ENCODE results near the gene RC3H2. TPM values are rescaled to one million over a fixed set of nuclear protein-coding genes. Genes with fewer than 3 reads are reported as not detected.
"Not testable (repeated sequence)": the region's sequence is repeated elsewhere in the genome, so short reads cannot be mapped to it uniquely, and the experiment has no call there.

RC3H2 gene
- total RNA-seq, 4 donors from 2014 or later, result 38.4 to 68.2 (median 41.9) TPM

GRCh38 chr9:122860319-122861142 is 44.6 kb downstream of the RC3H2 start:
- H3K27me3 ChIP-seq, result no peaks in the 10 kb centered on the region
- H3K4me1 ChIP-seq, result no peaks in the 10 kb centered on the region
- no peak overlapping the region for H3K4me3 ChIP-seq
- 88 to 92% methylated on average over 8 of the region's 8 CpGs for WGBS, 2 donors
- DNase-seq (ENCODE audit: low spot score in 2 of 2), result no peak
- TF ChIP-seq POLR2A (IDR thresholded peaks at IDR 0.05) (no peak), EP300 (IDR thresholded peaks at IDR 0.05) (no peak)
- TF ChIP-seq, protein P1, sequence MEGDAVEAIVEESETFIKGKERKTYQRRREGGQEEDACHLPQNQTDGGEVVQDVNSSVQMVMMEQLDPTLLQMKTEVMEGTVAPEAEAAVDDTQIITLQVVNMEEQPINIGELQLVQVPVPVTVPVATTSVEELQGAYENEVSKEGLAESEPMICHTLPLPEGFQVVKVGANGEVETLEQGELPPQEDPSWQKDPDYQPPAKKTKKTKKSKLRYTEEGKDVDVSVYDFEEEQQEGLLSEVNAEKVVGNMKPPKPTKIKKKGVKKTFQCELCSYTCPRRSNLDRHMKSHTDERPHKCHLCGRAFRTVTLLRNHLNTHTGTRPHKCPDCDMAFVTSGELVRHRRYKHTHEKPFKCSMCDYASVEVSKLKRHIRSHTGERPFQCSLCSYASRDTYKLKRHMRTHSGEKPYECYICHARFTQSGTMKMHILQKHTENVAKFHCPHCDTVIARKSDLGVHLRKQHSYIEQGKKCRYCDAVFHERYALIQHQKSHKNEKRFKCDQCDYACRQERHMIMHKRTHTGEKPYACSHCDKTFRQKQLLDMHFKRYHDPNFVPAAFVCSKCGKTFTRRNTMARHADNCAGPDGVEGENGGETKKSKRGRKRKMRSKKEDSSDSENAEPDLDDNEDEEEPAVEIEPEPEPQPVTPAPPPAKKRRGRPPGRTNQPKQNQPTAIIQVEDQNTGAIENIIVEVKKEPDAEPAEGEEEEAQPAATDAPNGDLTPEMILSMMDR (IDR thresholded peaks at IDR 0.05), result no peak
- no peaks in the 10 kb centered on the region for H3K9me3 ChIP-seq
- peaks cover 0 to 62% (median 7%) of the 10 kb centered on the region in 3 donors for H3K36me3 ChIP-seq
- H3K27ac ChIP-seq, result no peak overlapping the region

GRCh38 chr9:122857815-122858214 is 47.3 kb downstream of the RC3H2 start:
- no peak overlapping the region for H3K4me3 ChIP-seq
- H3K27ac ChIP-seq, result no peak overlapping the region
- H3K27me3 ChIP-seq, result no peaks in the 10 kb centered on the region
- TF ChIP-seq POLR2A (IDR thresholded peaks at IDR 0.05) (no peak), EP300 (IDR thresholded peaks at IDR 0.05) (no peak)
- TF ChIP-seq, protein P1 (IDR thresholded peaks at IDR 0.05), result no peak
- WGBS, 2 donors, result 95 to 96% methylated on average over 3 of the region's 3 CpGs
- H3K4me1 ChIP-seq, result no peaks in the 10 kb centered on the region
- DNase-seq (ENCODE audit: low spot score in 2 of 2), result no peak
- H3K36me3 ChIP-seq, result peaks cover 2 to 73% (median 28%) of the 10 kb centered on the region in 3 donors
- H3K9me3 ChIP-seq, result no peaks in the 10 kb centered on the region

GRCh38 chr9:122852085-122852786 is 52.9 kb downstream of the RC3H2 start:
- WGBS, 2 donors, result 95% methylated on average over 11 of the region's 59 CpGs; no CpG with 5 or more reads in 1 of the 2 donors
- H3K36me3 ChIP-seq, result peaks cover 2 to 96% (median 34%) of the 10 kb centered on the region in 3 donors
- H3K4me1 ChIP-seq; H3K27ac ChIP-seq; H3K9me3 ChIP-seq; H3K27me3 ChIP-seq; H3K4me3 ChIP-seq; DNase-seq (ENCODE audit: low spot score in 2 of 2): not testable (repeated sequence)

DNA sequence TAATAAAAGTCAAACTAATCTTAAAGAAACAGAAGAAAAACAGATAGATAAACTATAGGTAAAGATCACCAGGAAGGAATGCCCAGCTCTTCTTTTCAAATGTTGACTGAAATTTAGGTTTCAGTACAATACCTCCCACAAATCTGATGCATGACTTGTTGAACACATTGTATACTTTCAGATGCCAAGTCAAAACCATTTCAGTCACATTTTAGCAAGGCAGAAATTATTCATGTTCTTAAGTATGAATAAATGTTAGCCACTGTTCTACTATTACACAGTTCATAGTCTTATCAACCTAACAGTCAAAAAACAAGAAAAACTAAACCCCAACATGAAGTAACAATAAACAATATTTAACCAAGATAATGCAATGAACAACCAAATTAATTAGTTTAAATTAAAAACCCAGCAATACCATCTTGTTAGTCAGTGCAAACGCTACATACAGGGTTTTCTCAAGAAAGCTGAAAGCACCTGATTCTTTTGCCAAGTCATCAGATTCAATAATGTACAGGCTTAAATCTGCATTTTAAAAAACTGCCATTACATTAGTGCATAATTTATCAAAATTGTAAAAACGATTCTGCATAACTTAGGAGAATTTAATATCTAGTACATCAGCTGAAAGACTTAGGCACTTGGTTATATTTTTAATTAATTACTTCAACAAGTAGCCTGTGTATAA is 56.8 kb downstream of the RC3H2 start:
- 89 to 91% methylated on average over 2 of the region's 2 CpGs for WGBS, 2 donors
- H3K36me3 ChIP-seq, result peaks cover 0 to 88% (median 8%) of the 10 kb centered on the region in 3 donors
- no peak for DNase-seq (ENCODE audit: low spot score in 2 of 2)

GRCh38 chr9:122846371-122846940 is 58.7 kb downstream of the RC3H2 start:
- Histone ChIP-seq H3K4me3 (no peak overlapping the region), H3K9me3 (no peaks in the 10 kb centered on the region), H3K27ac (no peak overlapping the region), H3K4me1 (no peaks in the 10 kb centered on the region), H3K36me3 (peaks cover 0 to 71% (median 6%) of the 10 kb centered on the region in 3 donors), H3K27me3 (no peaks in the 10 kb centered on the region)
- DNase-seq (ENCODE audit: low spot score in 2 of 2), result no peak
- 85 to 88% methylated on average over 5 of the region's 5 CpGs for WGBS, 2 donors
- no peak for TF ChIP-seq EP300 (IDR thresholded peaks at IDR 0.05)
- no peak for TF ChIP-seq POLR2A (IDR thresholded peaks at IDR 0.05)
- TF ChIP-seq, protein P1 (IDR thresholded peaks at IDR 0.05), result no peak

More for the DNA sequence above, 56.8 kb downstream of the RC3H2 start:
- Histone ChIP-seq H3K27ac (no peak overlapping the region), H3K4me1 (no peaks in the 10 kb centered on the region), H3K9me3 (no peaks in the 10 kb centered on the region), H3K4me3 (no peak overlapping the region), H3K27me3 (no peaks in the 10 kb centered on the region)
- no peak for TF ChIP-seq EP300 (IDR thresholded peaks at IDR 0.05)
- TF ChIP-seq, protein P1 (IDR thresholded peaks at IDR 0.05), result no peak
- no peak for TF ChIP-seq POLR2A (IDR thresholded peaks at IDR 0.05)

Data from tibial nerve (tissue), 4 donors.